Progenitor cell of endocrine pancreas (in vitro differentiated cells): ENCODE measurements around the gene BACE2. TPM values are rescaled to one million over a fixed set of nuclear protein-coding genes. Genes with fewer than 3 reads are reported as not detected.

ENCODE experiments used
- DNase-seq: peaks from one replicate; pipeline ENCODE4 v3.0.0; 2021; ENCODE audit warnings: low spot score; ENCODE audit not compliant: unreplicated experiment
- H3K27ac Mint-ChIP-seq: 2 replicates; pipeline ENCODE4 v1.8.0; 2021; ENCODE audit warnings: mild to moderate bottlenecking, moderate library complexity, mixed read lengths
- H3K27me3 Mint-ChIP-seq: 2 replicates; pipeline ENCODE4 v1.8.0; 2021; ENCODE audit warnings: mixed read lengths
- H3K36me3 Mint-ChIP-seq: 2 replicates; pipeline ENCODE4 v1.8.0; 2022; ENCODE audit warnings: mixed read lengths; ENCODE audit not compliant: insufficient read depth
- H3K4me1 Mint-ChIP-seq: 2 replicates; pipeline ENCODE4 v1.8.0; 2021; ENCODE audit warnings: low read depth, mixed read lengths
- H3K4me3 Mint-ChIP-seq: 2 replicates; pipeline ENCODE4 v1.8.0; 2021; ENCODE audit warnings: low read depth, mild to moderate bottlenecking, moderate library complexity, mixed read lengths
- H3K9me3 Mint-ChIP-seq: 2 replicates; pipeline ENCODE4 v1.8.0; 2021; ENCODE audit warnings: low read depth, mixed read lengths
- CTCF ChIP-seq: fragments of 200-600 bp; sonication (generic); IDR thresholded peaks from one replicate; pipeline ENCODE4 v1.5.0; 2021; ENCODE audit warnings: antibody characterized with exemption, mild to moderate bottlenecking; ENCODE audit not compliant: unreplicated experiment
- total RNA-seq: library from RNA; stranded (reverse); gene quantifications from 2 replicates; pipeline ENCODE4 v1.2.1, GENCODE V29; 2021

Gene BACE2
- total RNA-seq, 1 donor from 2014 or later: 13.4 TPM

GRCh38 chr21:41169701-41170100, 1.7 kb downstream of the BACE2 start:
- Mint-ChIP-seq H3K36me3 (no peaks in the 10 kb centered on the region), H3K4me3 (peak overlapping the region; percentile 79), H3K4me1 (peaks cover 20% of the 10 kb centered on the region), H3K9me3 (no peaks in the 10 kb centered on the region), H3K27ac (peak overlapping the region; percentile 57), H3K27me3 (peaks cover 34% of the 10 kb centered on the region)
- no peak for DNase-seq
- TF ChIP-seq CTCF: no peak

- H3K4me3 Mint-ChIP-seq: peak overlapping the region; percentile 46
- TF ChIP-seq CTCF: peak; percentile 85
- peaks cover 30% of the 10 kb centered on the region for H3K27me3 Mint-ChIP-seq
- H3K27ac Mint-ChIP-seq: no peak overlapping the region
- no peaks in the 10 kb centered on the region for H3K9me3 Mint-ChIP-seq
- peaks cover 12% of the 10 kb centered on the region for H3K4me1 Mint-ChIP-seq
- DNase-seq: peak; percentile 39
- H3K36me3 Mint-ChIP-seq: no peaks in the 10 kb centered on the region
Observed at GRCh38 chr21:41170442-41170841, 2.5 kb downstream of the BACE2 start.

- no peak for TF ChIP-seq CTCF
- Mint-ChIP-seq H3K4me1 (peaks cover 10% of the 10 kb centered on the region), H3K27me3 (peaks cover 26% of the 10 kb centered on the region), H3K36me3 (no peaks in the 10 kb centered on the region), H3K9me3 (no peaks in the 10 kb centered on the region), H3K4me3 (no peak overlapping the region), H3K27ac (no peak overlapping the region)
- DNase-seq: no peak
Observed at GRCh38 chr21:41170859-41171609, 3.1 kb downstream of the BACE2 start.

- H3K36me3 Mint-ChIP-seq: no peaks in the 10 kb centered on the region
- H3K27me3 Mint-ChIP-seq: peaks cover 13% of the 10 kb centered on the region
- peaks cover 3% of the 10 kb centered on the region for H3K4me1 Mint-ChIP-seq
- H3K27ac Mint-ChIP-seq: no peak overlapping the region
- no peak for DNase-seq
- TF ChIP-seq CTCF: no peak
- no peak overlapping the region for H3K4me3 Mint-ChIP-seq
- no peaks in the 10 kb centered on the region for H3K9me3 Mint-ChIP-seq
Observed at GRCh38 chr21:41175080-41175479, 7.1 kb downstream of the BACE2 start.

GRCh38 chr21:41176846-41177245, 8.9 kb downstream of the BACE2 start:
- Mint-ChIP-seq H3K36me3 (no peaks in the 10 kb centered on the region), H3K4me3 (no peak overlapping the region), H3K27ac (no peak overlapping the region), H3K4me1 (no peaks in the 10 kb centered on the region), H3K9me3 (peaks cover 4% of the 10 kb centered on the region), H3K27me3 (peaks cover 6% of the 10 kb centered on the region)
- DNase-seq: no peak
- TF ChIP-seq CTCF: no peak
